D721Med (cell line): ENCODE measurements around the gene HOXC11.

ENCODE experiments used
- DNase-seq: peaks from one replicate; pipeline ENCODE4 v3.0.0; 2011; ENCODE audit warnings: low spot score; ENCODE audit not compliant: insufficient read length
- FAIRE-seq: peaks from 2 replicates; lab custom pipeline; 2011; peaks lifted over from hg19 to GRCh38; lab: Jason Lieb, UNC
- TF ChIP-seq, protein P1 (sequence below): IDR thresholded peaks from 2 replicates; pipeline ENCODE4 v1.5.1; 2012; ENCODE audit warnings: mild to moderate bottlenecking, control low read depth; ENCODE audit not compliant: insufficient read depth; ENCODE audit errors: missing control alignments

The HOXC11 gene

DNA sequence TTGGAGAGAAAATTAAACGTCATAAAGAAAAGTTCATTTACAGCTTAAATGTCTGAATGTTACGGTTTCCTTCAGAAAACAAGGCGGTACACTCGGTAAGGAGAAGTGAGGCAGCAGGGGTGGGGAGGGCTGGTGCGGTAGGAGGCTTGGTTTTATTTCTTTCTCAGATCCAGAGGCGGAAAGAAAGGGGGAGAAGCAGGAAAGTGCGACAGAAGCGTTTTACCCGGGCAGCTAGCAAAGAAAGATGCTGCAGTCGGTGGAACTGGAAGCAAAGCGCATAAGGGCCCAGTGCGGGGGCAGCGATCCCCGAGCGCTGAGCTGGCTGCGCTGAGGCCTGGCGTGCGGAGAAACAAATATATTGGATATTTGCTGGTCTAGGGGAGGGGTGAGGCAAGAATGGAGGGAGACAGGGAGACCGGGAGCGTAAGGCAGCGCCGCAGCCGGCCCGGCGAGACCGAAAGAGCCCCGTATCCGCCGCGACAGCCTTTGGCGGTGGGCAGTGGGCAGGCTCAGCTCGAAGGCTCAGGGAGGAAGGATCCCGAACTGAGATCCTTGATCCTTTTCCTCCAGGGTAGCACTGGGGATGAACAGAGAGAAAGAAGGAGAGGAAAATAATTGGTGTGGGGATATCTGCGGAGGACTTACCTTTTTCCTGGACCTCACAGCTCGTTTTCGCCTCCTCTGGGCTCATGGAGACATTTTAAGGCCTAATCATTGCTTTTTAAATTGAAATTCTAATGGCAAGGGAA lies 6.4 kb upstream of the HOXC11 start:
- FAIRE-seq, result no peak

DNA sequence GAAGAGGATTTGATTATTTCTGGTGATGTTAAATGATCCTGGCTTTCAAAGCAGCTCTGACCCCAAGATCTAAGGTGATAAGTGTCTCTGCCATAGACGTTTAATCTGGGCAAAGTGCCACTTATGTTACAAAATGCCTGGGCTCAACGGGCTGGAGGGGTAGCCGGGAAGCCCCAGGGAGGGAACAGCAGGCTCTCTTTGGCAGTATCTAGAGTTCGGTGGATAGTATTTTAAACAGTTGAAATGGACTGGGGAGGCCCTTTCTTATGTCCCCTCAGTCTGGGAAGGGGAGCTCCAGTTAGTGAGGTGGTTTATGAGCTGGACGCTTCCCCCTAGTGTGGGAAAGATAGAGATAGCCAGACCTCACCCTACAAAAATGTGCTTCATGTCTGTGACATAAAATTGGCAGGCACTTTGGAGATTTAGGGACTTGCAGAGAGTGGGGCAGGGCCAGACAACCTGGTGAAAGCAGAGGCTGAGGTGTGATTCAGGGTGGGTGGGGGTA lies 5.5 kb upstream of the HOXC11 start:
- DNase-seq (no peak), FAIRE-seq (no peak)
- TF ChIP-seq, protein P1, sequence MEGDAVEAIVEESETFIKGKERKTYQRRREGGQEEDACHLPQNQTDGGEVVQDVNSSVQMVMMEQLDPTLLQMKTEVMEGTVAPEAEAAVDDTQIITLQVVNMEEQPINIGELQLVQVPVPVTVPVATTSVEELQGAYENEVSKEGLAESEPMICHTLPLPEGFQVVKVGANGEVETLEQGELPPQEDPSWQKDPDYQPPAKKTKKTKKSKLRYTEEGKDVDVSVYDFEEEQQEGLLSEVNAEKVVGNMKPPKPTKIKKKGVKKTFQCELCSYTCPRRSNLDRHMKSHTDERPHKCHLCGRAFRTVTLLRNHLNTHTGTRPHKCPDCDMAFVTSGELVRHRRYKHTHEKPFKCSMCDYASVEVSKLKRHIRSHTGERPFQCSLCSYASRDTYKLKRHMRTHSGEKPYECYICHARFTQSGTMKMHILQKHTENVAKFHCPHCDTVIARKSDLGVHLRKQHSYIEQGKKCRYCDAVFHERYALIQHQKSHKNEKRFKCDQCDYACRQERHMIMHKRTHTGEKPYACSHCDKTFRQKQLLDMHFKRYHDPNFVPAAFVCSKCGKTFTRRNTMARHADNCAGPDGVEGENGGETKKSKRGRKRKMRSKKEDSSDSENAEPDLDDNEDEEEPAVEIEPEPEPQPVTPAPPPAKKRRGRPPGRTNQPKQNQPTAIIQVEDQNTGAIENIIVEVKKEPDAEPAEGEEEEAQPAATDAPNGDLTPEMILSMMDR, result no peak

More for the DNA sequence above, 6.4 kb upstream of the HOXC11 start:
- DNase-seq, result no peak
- TF ChIP-seq, protein P1, result no peak

DNA sequence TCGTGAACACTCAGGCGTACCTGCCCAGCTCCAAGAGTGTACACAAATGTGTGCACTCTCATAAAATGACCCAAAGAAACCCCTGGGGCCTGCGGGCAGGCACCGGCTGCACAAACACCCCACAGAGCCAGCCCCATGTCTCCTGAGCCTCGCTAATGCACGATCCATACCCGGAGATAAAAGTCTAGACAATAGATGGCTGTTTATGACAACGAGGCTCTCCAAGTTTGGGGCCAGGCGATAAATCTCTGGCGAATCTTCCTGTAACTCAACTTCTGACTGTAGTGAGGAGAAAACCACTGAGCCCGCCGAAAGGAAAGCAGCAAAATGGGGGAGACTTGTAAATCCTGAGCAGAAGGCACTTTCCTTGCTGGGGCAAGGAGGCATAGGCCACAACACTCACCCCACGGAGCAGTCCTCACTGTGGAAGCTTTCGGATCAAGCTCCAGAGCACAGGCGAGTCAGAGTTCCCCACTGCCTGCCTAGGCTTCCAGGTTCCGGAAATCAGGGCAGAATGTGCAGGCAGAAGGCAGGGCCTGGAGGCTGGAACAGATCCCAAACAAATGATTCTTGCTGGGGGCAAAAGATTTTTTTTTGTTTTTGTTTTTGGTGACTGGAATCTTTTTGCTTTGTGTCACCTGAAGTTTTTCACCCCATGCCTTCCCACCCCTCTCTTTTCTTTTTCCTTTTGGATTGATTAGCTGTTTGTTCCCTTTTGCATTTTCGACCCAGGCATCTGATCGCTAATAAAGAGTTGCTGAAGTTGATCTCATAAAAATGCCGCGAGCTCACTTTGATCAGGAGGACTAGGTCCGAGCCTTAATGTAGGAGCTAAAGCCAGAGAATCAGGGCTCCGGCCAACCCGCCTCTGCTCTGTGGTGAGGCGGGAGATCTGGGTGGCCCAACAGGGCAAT lies 4.5 kb upstream of the HOXC11 start:
- TF ChIP-seq, protein P1, result no peak
- DNase-seq (no peak), FAIRE-seq (no peak)

DNA sequence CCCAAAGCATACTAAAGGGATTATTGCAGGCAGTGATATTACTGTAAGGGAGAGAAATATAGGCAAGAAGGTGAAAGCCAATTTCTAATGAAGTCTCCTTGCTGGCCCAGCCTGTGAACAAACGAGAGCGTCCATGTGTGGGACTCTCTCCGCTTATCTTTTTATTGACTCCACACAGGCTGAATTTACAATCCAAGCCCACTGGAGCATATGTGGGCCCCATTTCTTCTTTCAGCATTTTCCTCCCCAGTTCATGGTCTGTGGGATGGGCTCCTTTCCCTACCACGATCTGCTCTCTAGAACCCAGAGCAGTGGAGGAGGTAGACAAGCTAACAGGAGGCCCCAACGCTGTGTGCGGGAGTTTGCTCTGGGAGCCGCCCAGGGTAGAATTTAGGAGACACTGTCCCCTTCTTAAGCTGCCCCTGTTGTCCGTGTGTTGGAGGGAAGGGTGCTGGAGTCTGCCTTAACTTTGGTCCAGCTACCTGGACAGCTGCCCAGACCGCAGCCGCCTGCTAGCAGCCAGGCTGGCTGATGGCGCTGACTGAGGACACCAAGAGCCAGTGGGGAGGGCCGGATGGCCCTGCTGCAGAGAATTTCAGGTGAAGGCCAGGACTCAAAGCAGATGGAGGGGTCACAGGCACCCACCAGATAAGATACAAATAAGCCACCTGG lies 3.2 kb upstream of the HOXC11 start:
- TF ChIP-seq, protein P1, result no peak
- DNase-seq (no peak), FAIRE-seq (no peak)

DNA sequence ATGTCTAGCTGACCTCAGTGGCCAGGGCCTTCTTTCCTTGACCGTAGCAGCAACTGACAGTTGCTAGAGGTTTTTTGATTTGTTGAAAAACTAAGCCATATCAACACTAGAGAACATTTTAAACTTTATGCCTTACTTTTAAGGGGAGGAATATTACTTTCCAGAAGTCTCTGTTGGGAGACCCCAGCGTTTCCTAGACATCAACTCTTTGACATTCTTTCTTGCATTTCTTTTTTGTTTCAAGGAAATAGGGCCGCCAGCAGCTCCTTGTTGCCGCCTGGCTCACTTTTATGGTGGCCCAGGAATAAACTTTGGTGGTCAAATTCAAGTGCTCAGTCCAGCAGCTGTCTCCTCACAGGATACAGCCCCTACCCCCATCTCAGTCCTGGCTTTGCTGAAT lies 2.5 kb upstream of the HOXC11 start:
- DNase-seq, result no peak
- TF ChIP-seq, protein P1, result no peak
- FAIRE-seq, result no peak

DNA sequence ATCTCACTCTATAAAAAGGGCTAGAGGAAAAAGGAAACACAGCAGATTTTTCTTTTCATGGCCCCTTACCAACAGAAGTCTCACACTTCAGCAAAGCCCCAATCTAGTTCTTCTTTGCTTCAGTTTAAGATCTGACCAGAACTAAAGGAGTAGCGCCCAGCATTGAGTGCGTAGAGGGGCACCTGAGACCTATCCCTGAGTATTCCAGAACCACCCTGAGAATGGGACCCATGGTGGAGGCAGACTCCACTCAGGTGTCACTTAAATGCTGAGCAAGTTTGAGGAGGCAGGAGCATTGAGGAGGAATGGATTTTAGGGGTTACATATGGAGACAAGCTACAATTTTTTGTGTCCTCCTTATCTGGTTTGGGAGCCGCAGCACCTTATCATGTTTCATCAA lies 1.8 kb upstream of the HOXC11 start:
- FAIRE-seq (no peak), DNase-seq (no peak)
- TF ChIP-seq, protein P1, result no peak
